Activated CD8-positive, alpha-beta memory T cell treated with anti-CD3 and anti-CD28 coated beads for 36 hours (primary cell): ENCODE measurements around the gene SLC35F1. TPM values are rescaled to one million over a fixed set of nuclear protein-coding genes. Genes with fewer than 3 reads are reported as not detected.
"Not testable (repeated sequence)": the region's sequence is repeated elsewhere in the genome, so short reads cannot be mapped to it uniquely, and the experiment has no call there.

Experiments
- CTCF ChIA-PET: fragments of 350-600 bp; sonication (Branson Sonifier 250); formaldehyde crosslinking; loops from one replicate; lab custom pipeline; 2021; ENCODE audit warnings: antibody characterized with exemption; lab: Charles Lee
- POLR2A ChIA-PET: fragments of 350-600 bp; sonication (Branson Sonifier 250); formaldehyde crosslinking; loops from one replicate; lab custom pipeline; 2021; ENCODE audit warnings: antibody characterized with exemption; lab: Charles Lee
- total RNA-seq, 2 experiments: library from RNA; stranded (reverse); gene quantifications; one replicate each; pipeline ENCODE4 v1.2.3, GENCODE V29; 2021

The SLC35F1 gene
- total RNA-seq, 2 experiments from 2014 or later: not detected

DNA sequence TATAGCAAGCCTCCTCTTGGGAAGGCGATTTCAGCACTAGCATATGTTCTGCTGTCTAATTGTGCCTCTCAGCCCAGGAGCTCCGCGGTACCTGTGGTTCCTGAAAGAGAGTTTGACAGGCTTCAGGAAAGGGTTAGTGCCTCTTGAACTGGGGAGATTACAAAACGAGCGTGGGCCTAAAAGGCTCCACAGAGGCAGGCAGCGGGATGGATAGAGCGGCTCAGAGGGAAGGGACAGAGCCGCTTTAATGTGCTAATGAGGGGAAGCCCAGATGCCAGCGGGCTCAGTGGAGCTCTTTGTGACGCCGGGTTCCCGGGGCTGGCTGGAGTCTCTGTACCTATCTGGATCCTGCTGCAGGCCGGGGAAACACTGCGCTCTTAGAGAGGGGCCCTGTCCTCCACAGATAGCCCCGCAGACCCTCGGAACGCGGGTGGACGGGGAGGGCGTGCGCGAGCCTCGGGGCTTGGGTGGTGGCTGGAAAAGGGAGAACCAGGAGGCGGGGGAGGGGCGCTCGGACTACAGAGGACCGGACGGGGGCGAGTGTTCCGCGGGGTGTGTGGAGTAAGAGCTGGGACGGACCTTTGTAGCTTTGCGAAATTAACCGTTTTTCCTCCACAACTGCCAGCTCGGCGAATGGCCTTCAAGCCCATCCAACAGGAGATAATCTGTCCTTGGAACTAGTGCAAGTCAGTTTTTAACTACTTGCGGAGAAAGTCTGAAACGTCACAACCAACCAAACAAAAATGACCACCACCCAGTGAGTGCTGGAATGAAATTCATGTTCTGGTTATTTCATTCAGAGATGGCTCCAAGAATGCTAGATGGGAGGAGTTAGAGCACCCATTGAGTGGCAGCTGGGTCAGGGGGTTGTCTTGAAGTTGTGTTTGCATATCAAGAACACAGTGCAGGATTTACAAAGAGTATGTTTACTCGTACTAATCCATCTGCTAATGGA, 13.0 kb downstream of the SLC35F1 start:
- ChIA-PET POLR2A (no interaction called here), CTCF (no interaction called here)

DNA sequence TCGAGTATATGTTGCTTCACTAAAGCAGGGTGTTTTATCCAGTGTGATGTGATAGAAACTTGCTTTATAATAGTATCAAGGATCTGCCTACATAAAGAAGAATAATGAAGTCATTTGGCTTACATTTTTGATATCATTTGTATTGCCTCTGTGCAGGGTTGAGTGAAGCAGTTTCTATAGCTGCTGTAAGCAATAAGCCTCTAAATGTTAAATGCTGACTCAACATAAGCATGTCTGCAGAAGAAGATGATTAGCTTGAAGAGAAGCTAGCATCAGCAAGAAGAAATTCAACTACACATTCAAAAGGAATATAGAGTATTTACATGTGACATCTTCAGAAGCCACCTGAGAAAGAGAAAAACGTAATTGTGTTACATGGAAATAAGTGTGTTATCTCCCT, 17.6 kb downstream of the SLC35F1 start:
- POLR2A ChIA-PET: no interaction called here

DNA sequence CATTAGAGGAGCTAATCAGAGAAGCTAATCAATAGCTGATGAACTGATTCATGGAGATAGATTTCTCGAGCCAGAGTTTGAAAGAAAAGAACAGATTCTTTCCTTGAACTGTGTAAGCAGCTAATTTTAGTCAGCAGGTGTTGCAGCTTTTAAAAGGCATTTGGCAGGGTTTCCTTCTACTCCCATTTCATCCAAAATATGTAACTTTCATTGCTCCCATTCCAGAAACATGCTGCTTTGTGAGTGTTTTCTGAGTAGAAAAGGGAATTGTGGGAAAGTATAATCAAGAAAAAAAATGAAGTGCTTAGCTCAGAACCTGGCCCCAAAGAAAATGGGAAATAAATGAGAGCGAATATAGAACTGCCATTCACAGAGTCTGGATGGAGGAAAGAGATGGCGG, 20.8 kb downstream of the SLC35F1 start:
- ChIA-PET CTCF (no interaction called here), POLR2A (no interaction called here)

More for the DNA sequence above, 17.6 kb downstream of the SLC35F1 start:
- CTCF ChIA-PET: no interaction called here

DNA sequence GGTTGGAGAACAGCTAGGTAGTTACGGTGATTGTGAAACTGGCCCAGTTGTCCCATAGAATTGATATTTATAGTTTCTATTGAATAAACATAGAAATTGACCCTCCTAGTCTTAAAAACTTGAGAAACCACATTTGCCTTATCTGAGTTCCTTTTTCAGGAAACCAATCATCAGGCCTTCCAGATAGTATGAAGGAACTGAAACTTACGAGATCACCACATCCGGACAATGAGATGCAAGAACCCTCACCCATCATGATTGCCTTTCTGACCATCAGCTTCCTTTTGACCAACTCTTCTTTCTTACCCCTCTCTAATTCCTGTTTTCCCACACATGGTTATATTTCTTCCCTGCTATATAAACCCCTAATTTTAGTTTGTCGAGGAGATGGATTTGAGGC, 21.8 kb downstream of the SLC35F1 start:
- ChIA-PET CTCF (no interaction called here), POLR2A (no interaction called here)

DNA sequence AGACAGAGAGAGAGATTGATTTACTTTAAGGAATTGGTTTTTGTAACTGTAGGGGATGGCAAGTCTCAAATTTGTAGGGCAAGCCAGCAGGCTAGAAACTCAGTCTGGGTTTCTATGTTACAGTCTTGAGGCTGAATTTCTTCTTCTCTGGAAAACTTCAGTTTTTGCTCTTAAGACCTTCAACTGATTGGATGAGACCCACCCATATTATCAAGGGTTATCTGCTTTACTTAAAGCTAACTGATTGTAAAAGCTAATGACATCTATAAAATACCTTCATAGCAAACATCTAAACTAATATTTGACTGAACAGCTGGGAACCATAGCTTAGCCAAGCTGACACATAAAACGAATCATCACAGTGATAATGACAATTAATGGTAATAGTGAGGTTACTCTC, 22.4 kb downstream of the SLC35F1 start:
- ChIA-PET CTCF (no interaction called here), POLR2A (no interaction called here)

DNA sequence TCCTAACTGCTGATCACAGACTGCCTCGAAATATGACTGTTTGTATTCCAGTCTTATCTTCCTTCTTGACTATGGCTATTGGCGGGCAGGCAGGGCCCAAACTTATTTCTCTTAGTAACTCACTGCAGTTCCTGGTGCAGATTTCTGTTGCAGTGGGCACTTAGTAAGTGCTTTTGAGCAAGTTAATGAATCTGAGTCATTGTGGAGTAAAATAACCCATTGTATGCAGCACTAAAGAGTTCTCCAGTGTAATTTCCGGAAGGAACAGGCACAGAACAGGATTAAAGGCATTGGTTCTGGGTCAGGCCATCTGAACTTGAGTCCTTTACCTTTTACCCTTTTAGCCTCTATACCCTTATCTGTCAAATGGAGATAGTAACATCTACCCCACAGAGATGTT, 23.6 kb downstream of the SLC35F1 start:
- ChIA-PET POLR2A (no interaction called here), CTCF (no interaction called here)

DNA sequence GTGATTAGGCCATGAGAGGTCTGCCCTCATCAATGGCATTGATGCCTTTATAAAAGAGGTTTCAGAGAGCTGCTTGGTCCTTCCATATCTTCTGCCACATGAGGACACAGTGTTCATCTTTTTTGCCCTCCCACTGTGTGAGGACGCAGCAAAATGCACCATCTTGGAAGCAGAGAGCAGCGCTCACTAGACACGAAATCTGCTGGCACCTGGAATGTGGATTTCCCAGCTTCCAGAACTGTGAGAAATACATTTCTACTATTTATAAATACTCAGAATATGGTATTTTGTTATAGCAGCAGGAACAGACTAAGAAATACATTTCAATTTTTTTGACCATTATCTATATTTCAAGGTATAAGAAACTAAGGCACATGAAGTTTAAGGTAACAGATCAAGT, 24.9 kb downstream of the SLC35F1 start:
- ChIA-PET POLR2A (no interaction called here), CTCF (no interaction called here)

DNA sequence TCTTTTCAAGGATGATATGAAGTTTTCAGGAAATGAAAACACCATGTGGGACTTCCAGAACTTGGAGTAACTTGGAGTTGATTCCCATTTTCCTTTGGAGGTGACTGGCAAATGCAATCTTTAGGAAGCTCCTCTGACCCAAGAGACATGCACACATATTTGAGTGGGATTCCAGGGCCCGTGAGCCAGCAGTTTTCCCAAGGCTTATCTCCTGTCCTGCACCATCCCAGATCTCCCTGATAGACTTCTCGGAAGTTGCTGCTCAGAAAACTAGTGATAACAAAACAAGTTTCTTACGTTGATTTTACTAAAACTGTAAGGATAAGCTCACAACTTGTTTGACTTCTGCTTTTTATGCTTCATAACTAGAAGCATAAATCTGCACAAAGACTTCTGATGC, 25.6 kb downstream of the SLC35F1 start:
- ChIA-PET POLR2A (no interaction called here), CTCF (no interaction called here)

DNA sequence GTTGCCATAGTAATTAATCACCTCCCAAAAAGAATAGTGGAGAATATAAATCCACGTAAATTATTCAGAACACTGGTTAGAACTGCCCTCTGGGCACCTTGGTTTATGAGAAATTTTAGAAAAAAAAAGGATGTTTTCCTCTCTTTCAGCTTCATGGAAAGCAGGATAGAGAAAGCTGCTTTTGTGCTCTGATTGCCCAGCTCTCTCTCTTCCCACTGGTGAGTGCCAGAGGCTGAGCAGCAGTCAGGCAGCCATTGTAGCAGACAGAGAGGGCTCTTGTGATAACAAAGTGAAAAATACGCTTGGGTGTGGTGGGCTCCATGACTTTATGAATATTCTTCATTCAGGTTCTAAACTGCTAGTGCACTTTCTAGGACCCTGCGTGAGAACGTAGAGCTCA, 26.4 kb downstream of the SLC35F1 start:
- ChIA-PET POLR2A (no interaction called here), CTCF (interaction anchor here (1.0 kb wide), 1 partner anchor 17 kb away, joined by 3 read pairs; no protein-coding TSS in a partner anchor)

DNA sequence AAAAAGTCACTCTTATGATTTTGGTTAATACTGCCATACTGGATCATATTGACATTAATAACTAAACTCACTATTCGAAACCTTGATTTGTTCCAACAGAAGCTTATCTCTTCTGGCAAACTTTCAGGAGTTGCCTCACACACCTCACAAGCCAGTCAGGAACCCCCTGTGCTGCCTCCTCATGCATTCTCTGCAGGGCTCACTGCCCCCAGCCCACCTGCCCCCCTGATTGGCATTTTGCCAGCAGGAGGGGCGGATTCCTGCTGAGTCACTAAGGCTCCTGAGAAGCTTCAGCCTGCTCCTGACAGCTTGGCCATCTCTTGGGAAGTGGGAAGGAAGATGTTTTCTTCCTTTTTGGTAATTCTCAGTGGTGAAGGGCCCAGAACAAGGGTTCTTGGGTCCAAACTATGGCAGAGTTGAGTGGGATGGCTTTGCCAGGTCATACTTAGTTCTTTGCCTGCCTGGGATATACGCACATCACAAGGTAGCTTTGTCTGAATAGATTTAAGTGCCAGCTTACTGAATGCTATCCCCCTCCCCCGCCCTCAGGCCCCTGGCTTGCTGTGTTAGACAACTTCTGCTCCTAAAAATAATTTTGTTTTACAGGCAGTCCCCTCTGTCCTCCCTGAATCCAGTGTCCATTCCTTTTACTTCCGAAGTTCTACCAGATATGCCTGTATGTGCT, 31.4 kb downstream of the SLC35F1 start:
- ChIA-PET POLR2A (no interaction called here), CTCF (no interaction called here)

DNA sequence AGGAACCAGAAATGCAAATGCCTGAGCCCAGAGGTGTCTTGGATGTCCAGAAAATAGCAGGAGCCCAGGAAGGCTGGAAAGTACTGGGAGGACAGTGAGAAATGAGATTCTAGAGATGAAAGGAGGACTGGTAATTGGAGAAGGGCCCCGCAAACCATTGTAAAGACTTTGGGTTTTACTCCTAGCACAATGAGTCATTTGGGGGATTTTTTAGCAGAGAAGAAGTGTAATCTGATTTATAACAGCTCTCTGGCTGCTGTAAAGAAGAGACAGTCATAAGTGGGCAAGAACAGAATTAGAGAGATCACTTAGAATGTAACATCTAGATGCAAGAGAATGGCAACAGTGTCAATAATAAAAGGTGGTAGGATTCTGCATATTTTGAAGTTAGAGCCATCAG, 40.2 kb downstream of the SLC35F1 start:
- ChIA-PET CTCF (no interaction called here), POLR2A (no interaction called here)

DNA sequence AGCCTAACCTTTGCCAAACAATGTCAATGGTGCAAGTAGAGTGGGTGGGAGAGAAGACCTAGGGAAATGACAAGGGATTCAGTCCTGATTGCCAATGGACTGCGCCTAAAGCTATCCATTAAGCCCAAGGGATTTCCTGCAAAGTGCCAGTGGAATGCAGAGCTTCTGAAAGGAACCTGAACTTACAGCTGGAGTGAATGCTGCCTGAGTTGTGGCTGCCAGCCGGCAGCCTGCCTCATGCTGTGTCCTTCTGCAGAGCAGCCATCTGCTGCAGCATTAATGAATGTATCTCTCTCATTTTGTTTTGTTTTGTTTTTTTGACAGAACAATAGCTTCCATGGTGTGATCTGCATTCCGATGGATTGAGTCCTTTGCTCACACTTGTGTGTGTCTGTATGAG, 44.7 kb downstream of the SLC35F1 start:
- POLR2A ChIA-PET: no interaction called here
- CTCF ChIA-PET: no interaction called here

DNA sequence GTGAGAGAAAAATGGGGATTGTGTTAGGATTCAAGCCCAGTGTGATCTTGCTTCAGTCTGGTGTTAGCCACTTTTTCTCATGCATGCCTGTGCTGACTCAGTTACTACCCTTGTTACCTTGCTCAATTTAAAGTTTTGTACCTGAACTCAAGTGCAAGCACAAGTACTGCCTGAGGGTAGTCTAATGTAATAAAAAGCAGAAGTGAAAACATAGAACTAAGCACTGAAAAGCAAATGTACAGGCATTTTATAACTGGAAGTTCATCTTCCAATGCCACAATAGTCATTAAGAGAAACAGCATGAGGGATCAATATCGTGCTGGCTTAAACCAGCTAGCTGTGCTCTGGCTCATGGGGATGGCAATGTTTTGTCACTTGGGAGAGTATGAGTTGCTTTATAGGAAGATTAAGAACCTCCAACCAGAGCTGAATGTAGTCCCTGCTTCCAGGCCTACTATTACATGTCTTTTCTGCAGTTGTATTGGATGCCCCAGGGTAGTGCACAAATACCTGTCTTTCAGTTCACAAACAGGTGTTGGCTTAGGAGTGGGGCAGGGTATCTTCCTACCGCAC, 48.7 kb downstream of the SLC35F1 start:
- ChIA-PET POLR2A (no interaction called here), CTCF (no interaction called here)

DNA sequence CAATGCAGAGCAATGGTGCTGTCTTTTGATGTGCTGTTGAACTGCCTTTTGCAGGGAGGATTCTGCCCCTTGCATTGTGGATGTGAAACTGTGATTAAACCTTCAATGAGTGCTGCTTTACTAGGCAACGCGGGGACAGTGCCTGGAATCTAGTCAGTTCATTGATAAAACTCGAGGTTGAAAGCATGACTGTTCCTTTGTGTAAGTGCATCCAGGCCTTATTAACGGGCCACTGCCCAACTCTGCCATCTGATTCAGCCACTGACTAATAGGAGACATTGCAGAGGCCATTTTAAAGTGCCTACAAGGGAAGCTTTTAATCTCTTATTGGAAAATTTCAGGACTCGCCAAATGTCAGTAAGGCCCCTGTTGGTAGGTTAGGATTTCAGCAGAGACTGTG, 49.3 kb downstream of the SLC35F1 start:
- ChIA-PET POLR2A (no interaction called here), CTCF (no interaction called here)

DNA sequence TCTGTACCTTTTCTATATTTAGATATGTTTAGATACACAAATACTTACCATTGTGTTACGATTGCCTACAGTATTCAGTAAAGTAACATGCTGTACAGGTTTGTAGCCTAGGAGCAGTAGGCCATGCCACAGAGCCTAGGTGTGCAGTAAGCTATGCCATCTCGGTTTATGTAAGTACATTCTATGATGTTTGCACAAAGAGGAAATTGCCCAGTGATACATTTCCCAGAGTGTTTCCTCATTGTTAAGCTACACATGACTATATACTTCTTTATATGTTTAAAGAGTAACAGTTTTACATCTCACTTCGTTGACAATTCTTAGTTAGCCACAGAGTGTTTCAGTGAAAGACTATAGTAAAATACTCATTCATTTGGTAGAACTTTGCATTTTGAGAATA, 51.5 kb downstream of the SLC35F1 start:
- POLR2A ChIA-PET: no interaction called here

DNA sequence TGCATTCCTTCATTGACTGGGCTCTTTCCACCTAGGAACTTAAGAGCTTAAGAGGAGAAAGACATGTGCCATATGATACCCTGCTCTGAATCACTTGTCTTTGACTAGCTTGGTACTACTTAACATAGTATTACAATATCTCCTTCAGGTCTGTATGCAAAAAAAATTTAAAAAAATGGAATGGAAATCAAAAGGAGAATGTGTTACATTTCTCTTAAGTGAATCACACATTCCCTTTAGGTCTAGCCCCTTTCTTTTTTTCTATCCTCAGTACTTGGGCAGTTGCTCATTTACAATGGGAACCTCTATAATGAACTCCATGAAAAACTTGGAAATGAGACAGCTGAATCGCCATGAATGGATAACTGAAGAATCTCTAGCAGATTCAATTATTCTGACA, 53.8 kb downstream of the SLC35F1 start:
- CTCF ChIA-PET: no interaction called here
- POLR2A ChIA-PET: no interaction called here

More for the DNA sequence above, 51.5 kb downstream of the SLC35F1 start:
- CTCF ChIA-PET: no interaction called here

DNA sequence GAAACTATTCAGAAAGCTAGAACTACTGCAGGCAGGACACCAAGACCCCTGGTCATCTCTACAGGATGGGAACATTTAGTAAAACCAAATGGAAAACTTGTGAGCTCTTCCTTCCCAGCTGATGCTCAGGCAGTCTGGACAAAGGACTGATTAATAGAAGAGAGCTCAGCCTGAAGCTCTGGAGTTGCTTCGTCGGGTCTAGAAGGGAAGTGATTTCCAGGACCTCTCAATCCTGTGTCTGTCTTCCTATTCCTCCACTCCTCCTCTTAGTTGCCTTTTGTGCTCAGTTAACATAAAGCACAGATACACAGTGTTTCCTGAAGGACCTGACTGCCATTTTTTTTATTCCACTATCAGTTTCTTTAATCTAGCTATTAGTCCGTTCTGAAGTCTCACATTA, 54.2 kb downstream of the SLC35F1 start:
- POLR2A ChIA-PET: no interaction called here
- CTCF ChIA-PET: no interaction called here

DNA sequence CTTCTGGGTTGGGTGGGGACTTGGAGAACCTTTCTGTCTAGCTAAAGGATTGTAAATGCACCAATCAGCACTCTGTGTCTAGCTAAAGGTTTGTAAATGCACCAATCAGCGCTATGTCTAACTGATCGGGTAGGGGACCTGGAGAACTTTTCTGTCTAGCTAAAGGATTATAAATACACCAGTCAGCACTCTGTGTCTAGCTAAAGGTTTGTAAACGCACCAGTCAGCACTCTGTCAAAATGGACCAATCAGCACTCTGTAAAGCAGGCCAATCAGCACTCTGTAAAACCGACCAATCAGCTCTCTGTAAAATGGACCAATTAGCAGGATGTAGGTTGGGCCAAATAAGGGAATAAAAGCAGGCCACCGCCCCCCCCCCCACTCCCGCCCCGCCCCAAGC, 58.7 kb downstream of the SLC35F1 start:
- CTCF ChIA-PET: interaction anchor here (0.6 kb wide), 1 partner anchor 1485 kb away, joined by 3 read pairs; no protein-coding TSS in a partner anchor
- POLR2A ChIA-PET: not testable (repeated sequence)

DNA sequence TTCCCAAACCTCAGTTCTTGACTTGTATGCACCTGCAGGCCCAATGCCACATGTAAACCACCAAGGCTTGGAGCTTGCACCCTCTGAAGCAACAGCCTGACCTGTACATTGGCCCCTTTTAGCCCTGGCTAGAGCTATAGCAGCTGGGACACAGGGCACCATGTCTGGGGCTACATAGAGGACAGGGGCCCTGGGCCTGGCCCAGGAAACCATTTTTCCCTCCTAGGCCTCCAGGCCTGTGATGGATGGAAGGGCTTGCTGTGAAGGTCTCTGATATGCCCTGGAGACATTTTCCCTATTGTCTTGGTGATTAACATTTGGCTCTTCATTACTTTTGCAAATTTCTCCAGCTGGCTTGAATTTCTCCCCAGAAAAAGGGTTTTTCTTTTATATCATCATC, 64.6 kb downstream of the SLC35F1 start:
- ChIA-PET POLR2A (no interaction called here), CTCF (no interaction called here)

DNA sequence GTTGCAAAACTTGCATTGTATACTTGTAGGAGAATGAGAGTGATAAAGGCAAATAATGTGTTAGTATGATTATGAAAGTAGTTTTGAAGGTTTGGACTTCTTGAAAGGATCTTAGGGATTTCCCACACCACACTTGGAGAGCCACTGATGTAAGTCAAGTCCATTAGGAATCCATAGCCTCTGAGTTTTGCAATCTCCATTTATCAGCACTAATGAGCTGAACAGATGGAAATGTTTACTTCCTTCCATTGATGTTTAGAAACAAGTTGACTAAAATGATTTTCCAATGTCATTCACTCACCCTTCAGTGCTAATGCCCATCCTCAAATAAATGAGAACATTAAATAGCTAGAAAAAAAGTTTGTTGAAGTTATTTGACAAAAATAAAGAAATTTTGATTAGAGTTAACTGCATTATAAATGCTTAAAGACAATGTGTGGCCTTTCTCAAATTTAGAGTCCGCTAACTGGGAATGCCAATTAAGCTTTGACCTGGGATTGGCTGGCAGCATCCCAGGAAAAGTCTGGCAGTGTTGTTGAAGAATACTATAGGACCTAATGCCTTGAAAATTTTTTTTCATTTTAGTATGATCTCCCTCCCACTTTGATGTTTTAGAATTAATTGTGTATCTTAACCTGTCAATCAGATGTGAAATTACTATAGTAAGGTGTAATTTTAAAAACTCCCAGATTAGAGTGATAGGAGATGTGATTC, 68.0 kb downstream of the SLC35F1 start:
- CTCF ChIA-PET: no interaction called here
- POLR2A ChIA-PET: no interaction called here
